ENCODE data around the gene CIDEC.

GRCh38 chr3:9891072-9891622 lies 11.1 kb upstream of the CIDEC start:
- TF ChIP-seq, protein P1, sequence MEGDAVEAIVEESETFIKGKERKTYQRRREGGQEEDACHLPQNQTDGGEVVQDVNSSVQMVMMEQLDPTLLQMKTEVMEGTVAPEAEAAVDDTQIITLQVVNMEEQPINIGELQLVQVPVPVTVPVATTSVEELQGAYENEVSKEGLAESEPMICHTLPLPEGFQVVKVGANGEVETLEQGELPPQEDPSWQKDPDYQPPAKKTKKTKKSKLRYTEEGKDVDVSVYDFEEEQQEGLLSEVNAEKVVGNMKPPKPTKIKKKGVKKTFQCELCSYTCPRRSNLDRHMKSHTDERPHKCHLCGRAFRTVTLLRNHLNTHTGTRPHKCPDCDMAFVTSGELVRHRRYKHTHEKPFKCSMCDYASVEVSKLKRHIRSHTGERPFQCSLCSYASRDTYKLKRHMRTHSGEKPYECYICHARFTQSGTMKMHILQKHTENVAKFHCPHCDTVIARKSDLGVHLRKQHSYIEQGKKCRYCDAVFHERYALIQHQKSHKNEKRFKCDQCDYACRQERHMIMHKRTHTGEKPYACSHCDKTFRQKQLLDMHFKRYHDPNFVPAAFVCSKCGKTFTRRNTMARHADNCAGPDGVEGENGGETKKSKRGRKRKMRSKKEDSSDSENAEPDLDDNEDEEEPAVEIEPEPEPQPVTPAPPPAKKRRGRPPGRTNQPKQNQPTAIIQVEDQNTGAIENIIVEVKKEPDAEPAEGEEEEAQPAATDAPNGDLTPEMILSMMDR (conservative IDR thresholded peaks at IDR 0.05): no peak
- TF ChIP-seq EZH2 (IDR thresholded peaks at IDR 0.05; ENCODE audit: low read depth): no peak

Measured in PC-9 (cell line).